Skin of body (tissue), 3 donors: Measurements from ENCODE around the gene EIF5AL1. TPM values are rescaled to one million over a fixed set of nuclear protein-coding genes. Genes with fewer than 3 reads are reported as not detected.
"Not testable (repeated sequence)": the region's sequence is repeated elsewhere in the genome, so short reads cannot be mapped to it uniquely, and the experiment has no call there.

ENCODE experiments used
- DNase-seq: peaks from one replicate; lab custom pipeline; 2025; lab: John Stamatoyannopoulos, UW
- small RNA-seq: library from RNA; depleted of rRNA; stranded (forward); fragments of <200 nt; gene quantifications from one replicate; pipeline ENCODE3, GENCODE V24; 2014; ENCODE audit warnings: low replicate concordance
- total RNA-seq: library from RNA; depleted of rRNA; stranded (reverse); fragments of >200 nt; gene quantifications from one replicate; pipeline ENCODE4 v1.2.3, GENCODE V29; 2014

Gene EIF5AL1
- total RNA-seq, 1 donor from 2014 or later = 0.30 TPM

- DNase-seq = no peak
These were observed 43.3 kb downstream of the EIF5AL1 start for GRCh38 chr10:79555354-79556309.

GRCh38 chr10:79556961-79557360 lies 44.6 kb downstream of the EIF5AL1 start:
- DNase-seq = not testable (repeated sequence)

- no peak for DNase-seq
These were observed 47.4 kb downstream of the EIF5AL1 start for GRCh38 chr10:79559726-79560125.

GRCh38 chr10:79560160-79560709 lies 47.9 kb downstream of the EIF5AL1 start, which contains the start of gene SFTPA2:
SFTPA2 (minus strand) TSS chr10:79560407; CDS start chr10:79559483, 924 bp downstream.
- no peak for DNase-seq

- DNase-seq = no peak
These were observed 48.9 kb downstream of the EIF5AL1 start for GRCh38 chr10:79561257-79561656.

GRCh38 chr10:79562135-79562756 lies 49.9 kb downstream of the EIF5AL1 start:
- DNase-seq = no peak

- DNase-seq = no peak
These were observed 51.1 kb downstream of the EIF5AL1 start for GRCh38 chr10:79563426-79563825.

Small RNAs within 50 kb of the gene (small RNA-seq; reads per million reads assigned to genes)
- gene BX248123.2 = not detected
- gene RPS12P18 = not detected

Other genes with a start within 250 kb of the EIF5AL1 start
- gene PPIF, start 165.1 kb upstream of the EIF5AL1 start, total RNA-seq = 29.7 TPM
- gene ZCCHC24, start 66.9 kb upstream of the EIF5AL1 start, total RNA-seq = 13.5 TPM
- not detected for gene SFTPA2, start 47.9 kb downstream of the EIF5AL1 start, total RNA-seq
- not detected for gene SFTPA1, start 98.4 kb downstream of the EIF5AL1 start, total RNA-seq
- gene NUTM2B, start 190.7 kb downstream of the EIF5AL1 start, total RNA-seq = 0.30 TPM